ENCODE measurements around the gene CCDC116. TPM values are rescaled to one million over a fixed set of nuclear protein-coding genes. Genes with fewer than 3 reads are reported as not detected.
"Not testable (repeated sequence)": the region's sequence is repeated elsewhere in the genome, so short reads cannot be mapped to it uniquely, and the experiment has no call there.

Gene CCDC116
- total and polyA plus RNA-seq, 2 experiments from 2014 or later = 0.14 TPM; not detected in 1

DNA sequence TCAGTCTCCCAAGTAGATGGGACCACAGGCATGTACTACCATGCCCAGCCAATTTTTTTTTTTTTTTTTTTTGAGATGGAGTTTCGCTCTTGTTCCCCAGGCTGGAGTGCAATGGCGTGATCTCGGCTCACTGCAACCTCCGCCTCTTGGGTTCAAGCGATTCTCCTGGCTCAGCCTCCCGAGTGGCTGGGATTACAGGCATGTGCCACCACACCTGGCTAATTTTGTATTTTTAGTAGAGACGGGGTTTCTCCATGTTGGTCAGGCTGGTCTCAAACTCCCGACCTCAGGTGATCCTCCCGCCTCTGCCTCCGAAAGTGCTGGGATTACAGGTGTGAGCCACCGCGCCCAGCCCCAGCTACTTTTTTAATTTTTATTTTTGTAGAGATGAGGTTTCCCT is 46.3 kb downstream of the CCDC116 start:
- not testable (repeated sequence) for H3K4me3 Mint-ChIP-seq; H4K20me1 ChIP-seq (replicated peaks; ENCODE audit: insufficient read depth); H3K27me3 ChIP-seq (ENCODE audit: insufficient read depth); H3K4me2 ChIP-seq; H3K27ac Mint-ChIP-seq; H3K79me2 ChIP-seq (replicated peaks; ENCODE audit: insufficient read depth); ATAC-seq; H3K4me1 ChIP-seq (ENCODE audit: insufficient read depth); H3K9me2 ChIP-seq (ENCODE audit: insufficient read depth); H3F3A ChIP-seq (replicated peaks; ENCODE audit: low read depth); H3K4me3 ChIP-seq; H3K27me3 Mint-ChIP-seq (ENCODE audit: insufficient read depth, low read depth, poor library complexity); H3K27ac ChIP-seq (ENCODE audit: low read depth); H2AFZ ChIP-seq; H3K36me3 ChIP-seq (ENCODE audit: insufficient read depth); DNase-seq (ENCODE audit: low spot score); H3K4me1 Mint-ChIP-seq
- H3K36me3 Mint-ChIP-seq (ENCODE audit: low read depth) = peaks cover 46% of the 10 kb centered on the region
- peaks cover 17% of the 10 kb centered on the region for H3K9me3 Mint-ChIP-seq

- Histone ChIP-seq H3K79me2 (replicated peaks; ENCODE audit: insufficient read depth) (no peaks in the 10 kb centered on the region), H3K27me3 (ENCODE audit: insufficient read depth) (no peaks in the 10 kb centered on the region), H3K36me3 (ENCODE audit: insufficient read depth) (0 out of 2 replicates have a peak, but pooled peaks cover 5% of the 10 kb centered on the region), H3K27ac (ENCODE audit: low read depth) (no peak overlapping the region), H3K9me2 (ENCODE audit: insufficient read depth) (no peaks in the 10 kb centered on the region), H3K4me3 (no peak overlapping the region), H3F3A (replicated peaks; ENCODE audit: low read depth) (no peaks in the 10 kb centered on the region), H2AFZ (no peak overlapping the region), H3K4me1 (ENCODE audit: insufficient read depth) (no peaks in the 10 kb centered on the region), H3K4me2 (no peak overlapping the region), H4K20me1 (replicated peaks; ENCODE audit: insufficient read depth) (no peaks in the 10 kb centered on the region)
- Mint-ChIP-seq H3K9me3 (peaks cover 17% of the 10 kb centered on the region), H3K27me3 (ENCODE audit: insufficient read depth, low read depth, poor library complexity) (peaks cover 7% of the 10 kb centered on the region), H3K36me3 (ENCODE audit: low read depth) (peaks cover 42% of the 10 kb centered on the region), H3K27ac (no peak overlapping the region), H3K4me3 (no peak overlapping the region), H3K4me1 (no peaks in the 10 kb centered on the region)
- DNase-seq (ENCODE audit: low spot score) (no peak), ATAC-seq (no peak)
- TF ChIP-seq EZH2phosphoT487 (IDR thresholded peaks at IDR 0.05; ENCODE audit: unreplicated experiment) (no peak), ZNF331 (CRISPR knock-in tag; IDR thresholded peaks at IDR 0.05; ENCODE audit: low read depth) (no peak), ZNF114 (CRISPR knock-in tag; IDR thresholded peaks at IDR 0.05) (no peak), ETS1 (IDR thresholded peaks at IDR 0.05) (no peak), CTCF (conservative IDR thresholded peaks at IDR 0.05; ENCODE audit: low read depth in 2 of 2) (no peak), CREB1 (CRISPR knock-in tag; IDR thresholded peaks at IDR 0.05; ENCODE audit: low read depth) (no peak), NANOG (IDR thresholded peaks at IDR 0.05; ENCODE audit: borderline replicate concordance) (no peak), JUNB (IDR thresholded peaks at IDR 0.05; ENCODE audit: unreplicated experiment) (no peak), STAT1 (IDR thresholded peaks at IDR 0.05; ENCODE audit: unreplicated experiment) (no peak), POLR2AphosphoS5 (IDR thresholded peaks at IDR 0.05; ENCODE audit: low read depth) (no peak)
- TF ChIP-seq, protein P1, sequence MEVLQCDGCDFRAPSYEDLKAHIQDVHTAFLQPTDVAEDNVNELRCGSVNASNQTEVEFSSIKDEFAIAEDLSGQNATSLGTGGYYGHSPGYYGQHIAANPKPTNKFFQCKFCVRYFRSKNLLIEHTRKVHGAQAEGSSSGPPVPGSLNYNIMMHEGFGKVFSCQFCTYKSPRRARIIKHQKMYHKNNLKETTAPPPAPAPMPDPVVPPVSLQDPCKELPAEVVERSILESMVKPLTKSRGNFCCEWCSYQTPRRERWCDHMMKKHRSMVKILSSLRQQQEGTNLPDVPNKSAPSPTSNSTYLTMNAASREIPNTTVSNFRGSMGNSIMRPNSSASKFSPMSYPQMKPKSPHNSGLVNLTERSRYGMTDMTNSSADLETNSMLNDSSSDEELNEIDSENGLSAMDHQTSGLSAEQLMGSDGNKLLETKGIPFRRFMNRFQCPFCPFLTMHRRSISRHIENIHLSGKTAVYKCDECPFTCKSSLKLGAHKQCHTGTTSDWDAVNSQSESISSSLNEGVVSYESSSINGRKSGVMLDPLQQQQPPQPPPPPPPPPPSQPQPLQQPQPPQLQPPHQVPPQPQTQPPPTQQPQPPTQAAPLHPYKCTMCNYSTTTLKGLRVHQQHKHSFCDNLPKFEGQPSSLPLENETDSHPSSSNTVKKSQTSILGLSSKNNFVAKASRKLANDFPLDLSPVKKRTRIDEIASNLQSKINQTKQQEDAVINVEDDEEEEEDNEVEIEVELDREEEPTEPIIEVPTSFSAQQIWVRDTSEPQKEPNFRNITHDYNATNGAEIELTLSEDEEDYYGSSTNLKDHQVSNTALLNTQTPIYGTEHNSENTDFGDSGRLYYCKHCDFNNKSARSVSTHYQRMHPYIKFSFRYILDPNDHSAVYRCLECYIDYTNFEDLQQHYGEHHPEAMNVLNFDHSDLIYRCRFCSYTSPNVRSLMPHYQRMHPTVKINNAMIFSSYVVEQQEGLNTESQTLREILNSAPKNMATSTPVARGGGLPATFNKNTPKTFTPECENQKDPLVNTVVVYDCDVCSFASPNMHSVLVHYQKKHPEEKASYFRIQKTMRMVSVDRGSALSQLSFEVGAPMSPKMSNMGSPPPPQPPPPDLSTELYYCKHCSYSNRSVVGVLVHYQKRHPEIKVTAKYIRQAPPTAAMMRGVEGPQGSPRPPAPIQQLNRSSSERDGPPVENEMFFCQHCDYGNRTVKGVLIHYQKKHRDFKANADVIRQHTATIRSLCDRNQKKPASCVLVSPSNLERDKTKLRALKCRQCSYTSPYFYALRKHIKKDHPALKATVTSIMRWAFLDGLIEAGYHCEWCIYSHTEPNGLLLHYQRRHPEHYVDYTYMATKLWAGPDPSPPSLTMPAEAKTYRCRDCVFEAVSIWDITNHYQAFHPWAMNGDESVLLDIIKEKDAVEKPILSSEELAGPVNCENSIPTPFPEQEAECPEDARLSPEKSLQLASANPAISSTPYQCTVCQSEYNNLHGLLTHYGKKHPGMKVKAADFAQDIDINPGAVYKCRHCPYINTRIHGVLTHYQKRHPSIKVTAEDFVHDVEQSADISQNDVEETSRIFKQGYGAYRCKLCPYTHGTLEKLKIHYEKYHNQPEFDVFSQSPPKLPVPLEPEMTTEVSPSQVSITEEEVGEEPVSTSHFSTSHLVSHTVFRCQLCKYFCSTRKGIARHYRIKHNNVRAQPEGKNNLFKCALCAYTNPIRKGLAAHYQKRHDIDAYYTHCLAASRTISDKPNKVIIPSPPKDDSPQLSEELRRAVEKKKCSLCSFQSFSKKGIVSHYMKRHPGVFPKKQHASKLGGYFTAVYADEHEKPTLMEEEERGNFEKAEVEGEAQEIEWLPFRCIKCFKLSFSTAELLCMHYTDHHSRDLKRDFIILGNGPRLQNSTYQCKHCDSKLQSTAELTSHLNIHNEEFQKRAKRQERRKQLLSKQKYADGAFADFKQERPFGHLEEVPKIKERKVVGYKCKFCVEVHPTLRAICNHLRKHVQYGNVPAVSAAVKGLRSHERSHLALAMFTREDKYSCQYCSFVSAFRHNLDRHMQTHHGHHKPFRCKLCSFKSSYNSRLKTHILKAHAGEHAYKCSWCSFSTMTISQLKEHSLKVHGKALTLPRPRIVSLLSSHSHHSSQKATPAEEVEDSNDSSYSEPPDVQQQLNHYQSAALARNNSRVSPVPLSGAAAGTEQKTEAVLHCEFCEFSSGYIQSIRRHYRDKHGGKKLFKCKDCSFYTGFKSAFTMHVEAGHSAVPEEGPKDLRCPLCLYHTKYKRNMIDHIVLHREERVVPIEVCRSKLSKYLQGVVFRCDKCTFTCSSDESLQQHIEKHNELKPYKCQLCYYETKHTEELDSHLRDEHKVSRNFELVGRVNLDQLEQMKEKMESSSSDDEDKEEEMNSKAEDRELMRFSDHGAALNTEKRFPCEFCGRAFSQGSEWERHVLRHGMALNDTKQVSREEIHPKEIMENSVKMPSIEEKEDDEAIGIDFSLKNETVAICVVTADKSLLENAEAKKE (CRISPR knock-in tag; IDR thresholded peaks at IDR 0.05) = no peak
Measured at GRCh38 chr22:21679383-21679782, 46.8 kb downstream of the CCDC116 start.

Measured in GM23338 (cell line).